ENCODE results near the gene TRPV4. TPM values are rescaled to one million over a fixed set of nuclear protein-coding genes. Genes with fewer than 3 reads are reported as not detected.

TRPV4 gene
- total RNA-seq, 4 donors from 2014 or later: 0.34 to 0.55 TPM; not detected in 2

GRCh38 chr12:109810954-109811623 is 22.1 kb downstream of the TRPV4 start:
- no peak overlapping the region for H3K27ac ChIP-seq
- H3K36me3 ChIP-seq: no peaks in the 10 kb centered on the region
- H3K27me3 ChIP-seq: no peaks in the 10 kb centered on the region
- H3K9me3 ChIP-seq: no peaks in the 10 kb centered on the region
- DNase-seq: no peak
- no peak for TF ChIP-seq POLR2A (IDR thresholded peaks at IDR 0.05)
- TF ChIP-seq, protein P1, sequence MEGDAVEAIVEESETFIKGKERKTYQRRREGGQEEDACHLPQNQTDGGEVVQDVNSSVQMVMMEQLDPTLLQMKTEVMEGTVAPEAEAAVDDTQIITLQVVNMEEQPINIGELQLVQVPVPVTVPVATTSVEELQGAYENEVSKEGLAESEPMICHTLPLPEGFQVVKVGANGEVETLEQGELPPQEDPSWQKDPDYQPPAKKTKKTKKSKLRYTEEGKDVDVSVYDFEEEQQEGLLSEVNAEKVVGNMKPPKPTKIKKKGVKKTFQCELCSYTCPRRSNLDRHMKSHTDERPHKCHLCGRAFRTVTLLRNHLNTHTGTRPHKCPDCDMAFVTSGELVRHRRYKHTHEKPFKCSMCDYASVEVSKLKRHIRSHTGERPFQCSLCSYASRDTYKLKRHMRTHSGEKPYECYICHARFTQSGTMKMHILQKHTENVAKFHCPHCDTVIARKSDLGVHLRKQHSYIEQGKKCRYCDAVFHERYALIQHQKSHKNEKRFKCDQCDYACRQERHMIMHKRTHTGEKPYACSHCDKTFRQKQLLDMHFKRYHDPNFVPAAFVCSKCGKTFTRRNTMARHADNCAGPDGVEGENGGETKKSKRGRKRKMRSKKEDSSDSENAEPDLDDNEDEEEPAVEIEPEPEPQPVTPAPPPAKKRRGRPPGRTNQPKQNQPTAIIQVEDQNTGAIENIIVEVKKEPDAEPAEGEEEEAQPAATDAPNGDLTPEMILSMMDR (IDR thresholded peaks at IDR 0.05): no peak
- intact Hi-C loops (cut with DNase I; ENCODE audit: low total_unique reads): no loop called here
- H3K4me3 ChIP-seq: no peak overlapping the region
- H3K4me1 ChIP-seq: no peaks in the 10 kb centered on the region

DNA sequence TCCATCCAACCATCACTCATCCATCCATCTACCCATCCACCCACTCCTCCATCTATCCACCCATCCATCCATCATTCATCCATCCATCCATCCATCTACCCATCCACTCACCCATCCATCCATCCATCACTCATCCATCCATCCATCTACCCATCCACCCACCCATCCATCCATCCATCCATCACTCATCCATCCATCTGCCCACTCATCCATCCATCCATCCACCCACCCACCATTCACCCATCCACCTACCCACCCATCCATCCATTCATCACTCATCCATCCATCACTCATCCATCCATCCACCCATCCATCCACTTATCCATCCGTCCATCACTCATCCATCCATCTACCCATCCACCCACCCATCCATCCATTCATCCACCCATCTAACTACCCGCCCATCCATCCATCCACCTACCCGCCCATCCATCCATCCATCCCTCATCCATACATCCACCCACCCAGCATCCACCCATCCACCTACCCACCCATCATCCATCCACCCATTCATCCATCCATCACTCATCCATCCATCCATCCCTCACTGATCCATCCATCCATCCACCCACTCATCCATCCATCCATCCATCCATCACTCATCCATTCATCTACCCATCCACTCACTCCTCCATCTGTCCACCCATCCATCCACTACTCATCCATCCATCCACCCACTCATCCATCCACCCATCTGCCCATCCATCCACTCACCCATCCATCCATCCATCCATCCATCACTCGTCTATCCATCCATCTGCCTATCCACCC is 24.1 kb downstream of the TRPV4 start:
- Histone ChIP-seq H3K36me3 (no peaks in the 10 kb centered on the region), H3K27me3 (no peaks in the 10 kb centered on the region), H3K4me3 (no peak overlapping the region), H3K9me3 (no peaks in the 10 kb centered on the region), H3K27ac (no peak overlapping the region), H3K4me1 (no peaks in the 10 kb centered on the region)
- intact Hi-C loops (cut with DNase I; ENCODE audit: low total_unique reads): loop anchor here (10.0 kb wide), 1 partner anchor 76 kb away; the partner anchor contains the start of gene GLTP
- DNase-seq: no peak
- TF ChIP-seq POLR2A (IDR thresholded peaks at IDR 0.05): no peak
- TF ChIP-seq, protein P1 (IDR thresholded peaks at IDR 0.05): no peak

DNA sequence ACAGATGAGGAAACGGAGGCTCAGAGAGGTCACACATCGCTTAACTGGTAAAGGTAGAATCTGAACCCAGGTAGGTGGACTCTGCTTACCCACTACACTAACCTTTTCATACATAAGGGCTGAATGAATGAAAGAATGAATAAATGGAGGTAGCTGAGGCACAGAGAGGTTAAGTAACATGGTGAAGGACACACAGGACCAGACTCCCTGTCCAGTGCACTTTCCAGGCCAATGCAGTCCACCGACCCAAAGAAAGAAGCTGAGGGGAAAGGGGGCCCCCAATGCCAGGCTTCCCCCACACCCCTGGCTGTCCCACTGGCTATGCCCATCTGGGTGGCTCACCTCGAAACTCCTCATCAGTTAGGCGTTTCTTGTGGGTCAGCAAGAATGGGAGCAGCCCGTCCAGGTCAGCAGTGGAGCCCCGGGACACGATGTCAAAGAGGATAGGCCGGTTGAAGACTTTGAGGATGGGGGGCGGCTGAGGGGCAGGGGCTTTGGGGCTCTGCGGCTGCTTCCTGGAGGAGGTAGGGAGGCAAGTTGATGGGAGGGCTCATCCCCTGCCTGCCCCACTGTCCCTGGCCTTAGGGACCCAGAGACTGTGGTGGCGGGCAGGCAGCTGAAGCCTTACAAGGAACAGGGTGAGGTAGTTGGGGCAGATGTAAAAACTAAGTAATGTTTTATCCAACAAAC is 25.1 kb downstream of the TRPV4 start:
- no peak for TF ChIP-seq POLR2A (IDR thresholded peaks at IDR 0.05)
- TF ChIP-seq, protein P1 (IDR thresholded peaks at IDR 0.05): no peak
- Histone ChIP-seq H3K36me3 (no peaks in the 10 kb centered on the region), H3K27me3 (no peaks in the 10 kb centered on the region), H3K27ac (no peak overlapping the region), H3K4me1 (no peaks in the 10 kb centered on the region), H3K4me3 (no peak overlapping the region), H3K9me3 (no peaks in the 10 kb centered on the region)
- intact Hi-C loops (cut with DNase I; ENCODE audit: low total_unique reads): loop anchor here (10.0 kb wide), 1 partner anchor 77 kb away; the partner anchor contains the start of gene GLTP
- DNase-seq: no peak

DNA sequence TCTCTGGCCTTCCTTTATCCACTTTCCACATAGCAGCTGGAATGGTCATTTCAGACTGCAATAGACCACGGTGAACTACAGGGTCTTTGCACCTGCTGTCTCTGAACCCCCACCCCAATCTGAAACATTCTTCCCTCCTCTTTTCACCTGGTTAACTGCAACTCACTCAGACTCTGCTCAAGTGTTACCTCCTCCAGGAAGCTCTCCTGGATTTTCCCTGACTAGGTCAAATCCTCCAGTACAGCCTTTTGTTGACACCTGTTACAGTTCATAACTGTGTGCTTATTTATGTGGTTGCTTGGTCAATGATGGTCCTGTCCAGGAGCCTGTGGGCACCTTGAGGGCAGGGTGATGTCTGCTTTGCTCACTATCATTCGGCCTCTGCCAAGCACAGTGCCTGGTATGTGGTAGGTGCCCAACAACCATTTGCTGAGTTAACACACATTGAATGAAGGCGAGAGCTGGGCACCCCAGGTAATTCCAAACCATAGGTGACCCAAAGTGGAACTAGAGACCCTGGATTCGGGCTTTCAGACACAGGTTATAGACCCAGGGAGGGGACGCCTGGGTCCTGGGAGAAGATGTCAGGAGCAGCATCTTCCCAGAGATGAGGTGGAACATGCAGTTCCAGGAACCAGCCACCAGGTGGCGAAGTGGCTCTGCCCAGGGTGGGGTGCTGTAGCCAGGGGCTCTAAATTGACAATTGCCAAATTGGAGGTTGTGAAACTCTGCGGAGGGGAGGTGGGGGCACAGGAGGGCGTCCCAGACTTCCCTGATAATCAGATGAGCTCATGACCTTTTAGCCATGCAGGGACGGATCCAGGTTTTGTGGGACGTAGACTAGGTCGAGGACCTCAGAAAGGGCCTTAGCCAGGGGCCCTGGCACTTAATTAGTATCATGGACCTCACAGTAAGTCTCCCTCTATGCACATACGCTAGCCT is 28.1 kb downstream of the TRPV4 start:
- DNase-seq: peak; percentile 45 to 57
- intact Hi-C loops (cut with DNase I; ENCODE audit: low total_unique reads): loop anchor here (10.0 kb wide), 1 partner anchor 80 kb away; the partner anchor contains the start of gene GLTP
- Histone ChIP-seq H3K4me1 (no peaks in the 10 kb centered on the region), H3K4me3 (no peak overlapping the region), H3K27me3 (no peaks in the 10 kb centered on the region), H3K9me3 (no peaks in the 10 kb centered on the region), H3K36me3 (no peaks in the 10 kb centered on the region), H3K27ac (no peak overlapping the region)
- TF ChIP-seq POLR2A (IDR thresholded peaks at IDR 0.05): no peak
- TF ChIP-seq, protein P1 (IDR thresholded peaks at IDR 0.05): peak; percentile 81 to 92 (median 86)

Measured in uterus (tissue), 4 donors.